Measurements from ENCODE around the gene KRTAP3-3.

DNA sequence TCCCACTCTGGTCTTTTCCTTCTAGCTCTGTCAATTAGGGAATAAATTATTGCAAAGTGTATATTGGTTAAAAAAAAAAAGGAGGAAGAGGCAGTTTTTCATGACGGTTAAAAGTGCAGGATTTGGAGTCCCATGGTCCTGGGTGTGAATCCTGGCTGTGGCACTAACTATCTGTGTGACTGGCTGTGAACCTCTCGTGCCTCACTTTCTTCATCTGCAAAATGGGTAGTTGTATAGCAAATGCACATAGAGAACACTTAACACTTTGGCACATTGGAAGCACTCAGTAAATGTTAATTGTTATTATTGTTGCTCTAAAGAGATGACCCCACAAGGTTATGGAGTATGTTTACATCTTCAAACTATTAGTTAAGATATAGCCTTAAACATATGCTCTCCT lies 46.0 kb downstream of the KRTAP3-3 start:
- TF ChIP-seq, protein P1, sequence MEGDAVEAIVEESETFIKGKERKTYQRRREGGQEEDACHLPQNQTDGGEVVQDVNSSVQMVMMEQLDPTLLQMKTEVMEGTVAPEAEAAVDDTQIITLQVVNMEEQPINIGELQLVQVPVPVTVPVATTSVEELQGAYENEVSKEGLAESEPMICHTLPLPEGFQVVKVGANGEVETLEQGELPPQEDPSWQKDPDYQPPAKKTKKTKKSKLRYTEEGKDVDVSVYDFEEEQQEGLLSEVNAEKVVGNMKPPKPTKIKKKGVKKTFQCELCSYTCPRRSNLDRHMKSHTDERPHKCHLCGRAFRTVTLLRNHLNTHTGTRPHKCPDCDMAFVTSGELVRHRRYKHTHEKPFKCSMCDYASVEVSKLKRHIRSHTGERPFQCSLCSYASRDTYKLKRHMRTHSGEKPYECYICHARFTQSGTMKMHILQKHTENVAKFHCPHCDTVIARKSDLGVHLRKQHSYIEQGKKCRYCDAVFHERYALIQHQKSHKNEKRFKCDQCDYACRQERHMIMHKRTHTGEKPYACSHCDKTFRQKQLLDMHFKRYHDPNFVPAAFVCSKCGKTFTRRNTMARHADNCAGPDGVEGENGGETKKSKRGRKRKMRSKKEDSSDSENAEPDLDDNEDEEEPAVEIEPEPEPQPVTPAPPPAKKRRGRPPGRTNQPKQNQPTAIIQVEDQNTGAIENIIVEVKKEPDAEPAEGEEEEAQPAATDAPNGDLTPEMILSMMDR (IDR thresholded peaks at IDR 0.05), result no peak
- no peak for TF ChIP-seq EP300 (IDR thresholded peaks at IDR 0.05)
